ENCODE results near the gene KRT17. TPM values are rescaled to one million over a fixed set of nuclear protein-coding genes. Genes with fewer than 3 reads are reported as not detected.
"Not testable (repeated sequence)": the region's sequence is repeated elsewhere in the genome, so short reads cannot be mapped to it uniquely, and the experiment has no call there.

Gene KRT17
- total RNA-seq, 4 donors from 2014 or later: 37.6 TPM; not detected in 3

DNA sequence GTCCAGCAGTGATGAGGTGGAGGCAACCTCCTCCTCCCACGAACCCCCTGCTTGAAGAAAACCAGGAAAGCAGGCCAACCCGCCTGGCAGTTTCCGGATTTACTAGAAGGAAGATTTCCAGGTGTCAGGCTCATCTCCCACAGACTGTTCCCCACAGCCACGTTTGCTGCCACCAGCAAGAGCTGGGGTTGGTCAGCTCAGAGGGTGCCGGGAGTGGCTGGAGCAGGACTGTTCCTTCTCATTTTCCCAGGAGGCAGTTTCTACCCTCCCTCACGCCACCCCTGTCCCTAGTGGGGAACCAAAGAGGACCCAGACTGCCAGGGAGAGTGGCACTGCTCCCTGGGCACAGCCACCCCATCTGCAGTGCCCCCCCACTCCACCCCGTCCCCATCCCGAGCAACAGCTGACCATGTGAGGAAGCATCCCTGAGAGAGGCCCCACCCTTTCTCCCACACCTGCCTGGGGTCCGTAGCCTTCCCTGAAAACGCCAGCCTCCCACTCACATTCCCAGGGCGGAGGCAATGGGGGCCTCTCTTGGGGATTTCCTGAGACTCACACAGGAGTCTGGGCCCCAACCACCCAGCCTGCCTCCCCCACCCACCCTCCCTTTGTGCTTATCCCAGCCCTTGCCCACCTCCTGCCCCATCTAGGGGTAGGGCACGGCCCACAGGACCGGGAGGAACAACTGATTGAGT, 5.9 kb downstream of the KRT17 start:
- Histone ChIP-seq H3K27ac (no peak overlapping the region), H3K4me1 (no peaks in the 10 kb centered on the region), H3K27me3 (peaks cover 4% of the 10 kb centered on the region), H3K36me3 (no peaks in the 10 kb centered on the region), H3K9me3 (no peaks in the 10 kb centered on the region), H3K4me3 (no peak overlapping the region)
- intact Hi-C loops (cut with DNase I; ENCODE audit: low total_unique reads) (no loop called here), in situ Hi-C loops (cut with MboI; ENCODE audit: low pct_ligation_motif_present in 1 of 4, low pct_unique_long_range_greater_than_20kb in 1 of 4, low sequenced_read_pairs in 3 of 4) (no loop called here)
- no peak for DNase-seq
- TF ChIP-seq, protein P1, sequence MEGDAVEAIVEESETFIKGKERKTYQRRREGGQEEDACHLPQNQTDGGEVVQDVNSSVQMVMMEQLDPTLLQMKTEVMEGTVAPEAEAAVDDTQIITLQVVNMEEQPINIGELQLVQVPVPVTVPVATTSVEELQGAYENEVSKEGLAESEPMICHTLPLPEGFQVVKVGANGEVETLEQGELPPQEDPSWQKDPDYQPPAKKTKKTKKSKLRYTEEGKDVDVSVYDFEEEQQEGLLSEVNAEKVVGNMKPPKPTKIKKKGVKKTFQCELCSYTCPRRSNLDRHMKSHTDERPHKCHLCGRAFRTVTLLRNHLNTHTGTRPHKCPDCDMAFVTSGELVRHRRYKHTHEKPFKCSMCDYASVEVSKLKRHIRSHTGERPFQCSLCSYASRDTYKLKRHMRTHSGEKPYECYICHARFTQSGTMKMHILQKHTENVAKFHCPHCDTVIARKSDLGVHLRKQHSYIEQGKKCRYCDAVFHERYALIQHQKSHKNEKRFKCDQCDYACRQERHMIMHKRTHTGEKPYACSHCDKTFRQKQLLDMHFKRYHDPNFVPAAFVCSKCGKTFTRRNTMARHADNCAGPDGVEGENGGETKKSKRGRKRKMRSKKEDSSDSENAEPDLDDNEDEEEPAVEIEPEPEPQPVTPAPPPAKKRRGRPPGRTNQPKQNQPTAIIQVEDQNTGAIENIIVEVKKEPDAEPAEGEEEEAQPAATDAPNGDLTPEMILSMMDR (IDR thresholded peaks at IDR 0.05): no peak
- TF ChIP-seq EP300 (IDR thresholded peaks at IDR 0.05; ENCODE audit: low read depth): no peak
- TF ChIP-seq POLR2AphosphoS5 (IDR thresholded peaks at IDR 0.05): no peak
- TF ChIP-seq POLR2A (IDR thresholded peaks at IDR 0.05): no peak
- WGBS, 2 donors (ENCODE audit: low coverage in 1 of 2): 65% methylated on average over 8 of the region's 13 CpGs; no CpG with 5 or more reads in 1 of the 2 donors

DNA sequence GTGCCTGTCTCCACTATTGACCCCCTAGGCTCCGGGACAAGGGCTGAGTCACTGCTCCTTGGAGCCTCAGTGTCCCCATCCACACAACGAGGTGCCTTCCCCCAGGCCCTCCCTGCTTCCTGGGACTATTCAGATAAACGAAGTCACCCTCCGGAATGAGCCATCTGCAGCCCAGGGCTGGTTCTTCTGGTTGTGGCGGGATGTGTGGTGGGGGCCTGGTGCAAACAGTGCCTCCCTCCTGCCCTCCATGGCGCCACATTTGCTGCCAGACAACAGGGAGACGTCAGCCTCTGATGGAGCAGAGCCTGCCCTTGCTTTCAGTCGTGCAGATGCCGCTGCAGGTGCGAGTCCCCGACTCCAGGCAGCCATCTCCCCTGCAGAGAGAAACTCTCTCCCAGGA, 6.7 kb downstream of the KRT17 start:
- TF ChIP-seq EP300 (IDR thresholded peaks at IDR 0.05; ENCODE audit: low read depth) (no peak), POLR2A (IDR thresholded peaks at IDR 0.05) (no peak), POLR2AphosphoS5 (IDR thresholded peaks at IDR 0.05) (no peak)
- TF ChIP-seq, protein P1 (IDR thresholded peaks at IDR 0.05): no peak
- H3K4me1 ChIP-seq: no peaks in the 10 kb centered on the region
- peaks cover 4% of the 10 kb centered on the region for H3K27me3 ChIP-seq
- no peak overlapping the region for H3K27ac ChIP-seq
- DNase-seq: no peak
- H3K9me3 ChIP-seq: no peaks in the 10 kb centered on the region
- H3K36me3 ChIP-seq: no peaks in the 10 kb centered on the region
- in situ Hi-C loops (cut with MboI; ENCODE audit: low pct_ligation_motif_present in 1 of 4, low pct_unique_long_range_greater_than_20kb in 1 of 4, low sequenced_read_pairs in 3 of 4): no loop called here
- no peak overlapping the region for H3K4me3 ChIP-seq
- WGBS, 2 donors (ENCODE audit: low coverage in 1 of 2): 60 to 65% methylated on average over 1 to 11 of the region's 11 CpGs
- intact Hi-C loops (cut with DNase I; ENCODE audit: low total_unique reads): no loop called here

GRCh38 chr17:41617136-41617535, 7.2 kb downstream of the KRT17 start:
- H3K36me3 ChIP-seq: no peaks in the 10 kb centered on the region
- DNase-seq: no peak
- H3K9me3 ChIP-seq: no peaks in the 10 kb centered on the region
- peaks cover 4% of the 10 kb centered on the region for H3K27me3 ChIP-seq
- WGBS, 2 donors (ENCODE audit: low coverage in 1 of 2): 81% methylated on average over 3 of the region's 3 CpGs; no CpG with 5 or more reads in 1 of the 2 donors
- no peak overlapping the region for H3K4me3 ChIP-seq
- in situ Hi-C loops (cut with MboI; ENCODE audit: low pct_ligation_motif_present in 1 of 4, low pct_unique_long_range_greater_than_20kb in 1 of 4, low sequenced_read_pairs in 3 of 4): no loop called here
- TF ChIP-seq EP300 (IDR thresholded peaks at IDR 0.05; ENCODE audit: low read depth): no peak
- intact Hi-C loops (cut with DNase I; ENCODE audit: low total_unique reads): no loop called here
- no peak overlapping the region for H3K27ac ChIP-seq
- H3K4me1 ChIP-seq: no peaks in the 10 kb centered on the region

- intact Hi-C loops (cut with DNase I; ENCODE audit: low total_unique reads); H3K27me3 ChIP-seq; H3K9me3 ChIP-seq; H3K4me3 ChIP-seq; DNase-seq; H3K36me3 ChIP-seq; H3K27ac ChIP-seq; H3K4me1 ChIP-seq; in situ Hi-C loops (cut with MboI; ENCODE audit: low pct_ligation_motif_present in 1 of 4, low pct_unique_long_range_greater_than_20kb in 1 of 4, low sequenced_read_pairs in 3 of 4): not testable (repeated sequence)
- whole genome bisulfite sequencing, 2 donors (ENCODE audit: low coverage in 1 of 2): 63% methylated on average over 4 of the region's 4 CpGs; no CpG with 5 or more reads in 1 of the 2 donors
Measured at GRCh38 chr17:41616486-41616885, 7.9 kb downstream of the KRT17 start.

GRCh38 chr17:41615454-41615853, 8.9 kb downstream of the KRT17 start:
- in situ Hi-C loops (cut with MboI; ENCODE audit: low pct_ligation_motif_present in 1 of 4, low pct_unique_long_range_greater_than_20kb in 1 of 4, low sequenced_read_pairs in 3 of 4): no loop called here
- TF ChIP-seq EP300 (IDR thresholded peaks at IDR 0.05; ENCODE audit: low read depth) (no peak), POLR2AphosphoS5 (IDR thresholded peaks at IDR 0.05) (no peak), POLR2A (IDR thresholded peaks at IDR 0.05) (no peak)
- TF ChIP-seq, protein P1 (IDR thresholded peaks at IDR 0.05): no peak
- Histone ChIP-seq H3K9me3 (no peaks in the 10 kb centered on the region), H3K4me1 (no peaks in the 10 kb centered on the region), H3K27me3 (peaks cover 7% of the 10 kb centered on the region), H3K4me3 (no peak overlapping the region), H3K27ac (no peak overlapping the region), H3K36me3 (no peaks in the 10 kb centered on the region)
- WGBS, 2 donors (ENCODE audit: low coverage in 1 of 2): 29 to 50% methylated on average over 2 to 6 of the region's 7 CpGs
- intact Hi-C loops (cut with DNase I; ENCODE audit: low total_unique reads): no loop called here
- DNase-seq: no peak

DNA sequence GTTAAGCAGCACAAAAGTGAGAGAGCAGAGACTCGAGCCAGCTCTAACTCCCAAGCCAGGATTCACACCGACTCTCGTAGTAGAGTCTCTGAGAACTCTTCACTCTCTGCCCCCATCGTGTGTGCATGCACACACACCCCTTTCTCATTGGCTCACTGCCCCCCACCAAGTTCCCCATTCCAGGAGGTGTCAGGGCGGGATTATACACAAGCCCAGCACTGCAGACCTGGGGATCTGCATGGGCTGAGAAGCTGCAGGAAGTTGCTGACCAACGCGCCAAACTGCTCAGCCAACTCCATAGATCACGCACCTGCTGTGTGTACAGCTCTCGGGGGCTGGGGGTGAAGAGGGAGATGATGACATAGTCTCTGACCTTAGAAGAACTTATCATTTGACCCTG, 9.6 kb downstream of the KRT17 start:
- H3K4me3 ChIP-seq; H3K4me1 ChIP-seq; DNase-seq; H3K36me3 ChIP-seq; H3K27ac ChIP-seq; in situ Hi-C loops (cut with MboI; ENCODE audit: low pct_ligation_motif_present in 1 of 4, low pct_unique_long_range_greater_than_20kb in 1 of 4, low sequenced_read_pairs in 3 of 4); H3K9me3 ChIP-seq; intact Hi-C loops (cut with DNase I; ENCODE audit: low total_unique reads); H3K27me3 ChIP-seq: not testable (repeated sequence)
- WGBS, 2 donors (ENCODE audit: low coverage in 1 of 2): 35 to 64% methylated on average over 2 to 9 of the region's 9 CpGs
